Muscle layer of colon (tissue), 2 donors: ENCODE results near the gene GRK7.
"Not testable (repeated sequence)": the region's sequence is repeated elsewhere in the genome, so short reads cannot be mapped to it uniquely, and the experiment has no call there.

ENCODE experiments used
- H3K27ac ChIP-seq: one replicate; pipeline ENCODE4 v1.7.0; 2013; ENCODE audit warnings: low read depth, mild to moderate bottlenecking, low read length, moderate library complexity
- H3K27me3 ChIP-seq, 2 donors: one replicate each; pipeline ENCODE4 v1.7.0; 2013; ENCODE audit warnings: low read length in 2 of 2, mild to moderate bottlenecking in 2 of 2; ENCODE audit not compliant: insufficient read depth in 2 of 2, control insufficient read depth in 1 of 2
- H3K36me3 ChIP-seq: one replicate; pipeline ENCODE4 v1.7.0; 2013; ENCODE audit warnings: mild to moderate bottlenecking, low read length; ENCODE audit not compliant: insufficient read depth
- H3K4me1 ChIP-seq: one replicate; pipeline ENCODE4 v1.7.0; 2013; ENCODE audit warnings: mild to moderate bottlenecking, low read length; ENCODE audit not compliant: insufficient read depth
- H3K4me3 ChIP-seq, 2 donors: one replicate each; pipeline ENCODE4 v1.7.0; 2013; ENCODE audit warnings: low read length in 2 of 2, low read depth in 1 of 2, mild to moderate bottlenecking in 1 of 2, moderate library complexity in 1 of 2
- H3K9ac ChIP-seq: one replicate; pipeline ENCODE4 v1.7.0; 2013; ENCODE audit warnings: low read length
- H3K9me3 ChIP-seq: one replicate; pipeline ENCODE4 v1.7.0; 2013; ENCODE audit warnings: mild to moderate bottlenecking, low read length
- donor health status: abdominal sarcoma.
- donor health status: Adenocarcinoma of cecum.

Gene GRK7

GRCh38 chr3:141784096-141784495 is 20.9 kb downstream of the GRK7 start:
- H3K9me3 ChIP-seq: no peaks in the 10 kb centered on the region
- no peak overlapping the region for H3K9ac ChIP-seq
- H3K27ac ChIP-seq: no peak overlapping the region
- no peak overlapping the region for H3K4me3 ChIP-seq
- H3K36me3 ChIP-seq: no peaks in the 10 kb centered on the region
- H3K27me3 ChIP-seq: no peaks in the 10 kb centered on the region
- no peaks in the 10 kb centered on the region for H3K4me1 ChIP-seq

- Histone ChIP-seq H3K4me1 (no peaks in the 10 kb centered on the region), H3K4me3 (no peak overlapping the region), H3K36me3 (no peaks in the 10 kb centered on the region), H3K9ac (no peak overlapping the region), H3K27ac (no peak overlapping the region), H3K27me3 (no peaks in the 10 kb centered on the region), H3K9me3 (no peaks in the 10 kb centered on the region)
These were observed 21.3 kb downstream of the GRK7 start for GRCh38 chr3:141784531-141784930.

- no peaks in the 10 kb centered on the region for H3K36me3 ChIP-seq
- H3K27ac ChIP-seq: no peak overlapping the region
- H3K9me3 ChIP-seq: no peaks in the 10 kb centered on the region
- H3K4me3 ChIP-seq: no peak overlapping the region
- no peaks in the 10 kb centered on the region for H3K4me1 ChIP-seq
- no peaks in the 10 kb centered on the region for H3K27me3 ChIP-seq
- H3K9ac ChIP-seq: no peak overlapping the region
These were observed 24.9 kb downstream of the GRK7 start for GRCh38 chr3:141788149-141788548.

- not testable (repeated sequence) for H3K9ac ChIP-seq, H3K36me3 ChIP-seq, H3K4me3 ChIP-seq, H3K9me3 ChIP-seq, H3K27me3 ChIP-seq, H3K4me1 ChIP-seq, H3K27ac ChIP-seq
These were observed 25.5 kb downstream of the GRK7 start for GRCh38 chr3:141788750-141789149.

GRCh38 chr3:141789281-141789680 is 26.1 kb downstream of the GRK7 start:
- Histone ChIP-seq H3K27me3 (no peaks in the 10 kb centered on the region), H3K9ac (no peak overlapping the region)

GRCh38 chr3:141790171-141790570 is 27.0 kb downstream of the GRK7 start:
- Histone ChIP-seq H3K27me3 (no peaks in the 10 kb centered on the region), H3K4me1 (no peaks in the 10 kb centered on the region), H3K9me3 (no peaks in the 10 kb centered on the region)

More at GRCh38 chr3:141789281-141789680, 26.1 kb downstream of the GRK7 start:
- H3K4me1 ChIP-seq: no peaks in the 10 kb centered on the region
- no peaks in the 10 kb centered on the region for H3K36me3 ChIP-seq
- H3K4me3 ChIP-seq: no peak overlapping the region
- H3K9me3 ChIP-seq: no peaks in the 10 kb centered on the region
- no peak overlapping the region for H3K27ac ChIP-seq

DNA sequence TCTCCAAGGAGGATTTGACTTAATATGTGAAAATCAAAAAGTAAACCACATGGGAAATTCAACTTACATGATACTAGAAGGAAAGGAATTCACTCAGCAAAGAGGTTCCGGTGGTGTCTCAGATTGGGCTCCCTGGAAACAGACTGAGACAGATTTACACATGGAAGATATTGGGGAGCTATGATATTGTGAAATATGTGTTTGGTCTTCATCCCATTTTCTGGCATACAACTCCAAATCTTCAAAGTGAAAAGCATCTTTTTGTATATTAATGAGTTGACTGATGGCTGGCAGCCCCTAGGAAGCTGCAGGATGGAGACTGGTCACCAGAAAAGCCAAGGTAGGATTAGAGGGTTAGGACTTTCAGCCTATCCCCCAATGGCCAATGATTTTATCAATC is 29.3 kb downstream of the GRK7 start:
- no peaks in the 10 kb centered on the region for H3K9me3 ChIP-seq
- H3K36me3 ChIP-seq: no peaks in the 10 kb centered on the region
- no peak overlapping the region for H3K27ac ChIP-seq
- H3K4me1 ChIP-seq: peaks cover 15% of the 10 kb centered on the region
- no peak overlapping the region for H3K4me3 ChIP-seq
- H3K27me3 ChIP-seq: no peaks in the 10 kb centered on the region
- H3K9ac ChIP-seq: no peak overlapping the region

More at GRCh38 chr3:141790171-141790570, 27.0 kb downstream of the GRK7 start:
- Histone ChIP-seq H3K27ac (no peak overlapping the region), H3K36me3 (no peaks in the 10 kb centered on the region), H3K4me3 (no peak overlapping the region), H3K9ac (no peak overlapping the region)

DNA sequence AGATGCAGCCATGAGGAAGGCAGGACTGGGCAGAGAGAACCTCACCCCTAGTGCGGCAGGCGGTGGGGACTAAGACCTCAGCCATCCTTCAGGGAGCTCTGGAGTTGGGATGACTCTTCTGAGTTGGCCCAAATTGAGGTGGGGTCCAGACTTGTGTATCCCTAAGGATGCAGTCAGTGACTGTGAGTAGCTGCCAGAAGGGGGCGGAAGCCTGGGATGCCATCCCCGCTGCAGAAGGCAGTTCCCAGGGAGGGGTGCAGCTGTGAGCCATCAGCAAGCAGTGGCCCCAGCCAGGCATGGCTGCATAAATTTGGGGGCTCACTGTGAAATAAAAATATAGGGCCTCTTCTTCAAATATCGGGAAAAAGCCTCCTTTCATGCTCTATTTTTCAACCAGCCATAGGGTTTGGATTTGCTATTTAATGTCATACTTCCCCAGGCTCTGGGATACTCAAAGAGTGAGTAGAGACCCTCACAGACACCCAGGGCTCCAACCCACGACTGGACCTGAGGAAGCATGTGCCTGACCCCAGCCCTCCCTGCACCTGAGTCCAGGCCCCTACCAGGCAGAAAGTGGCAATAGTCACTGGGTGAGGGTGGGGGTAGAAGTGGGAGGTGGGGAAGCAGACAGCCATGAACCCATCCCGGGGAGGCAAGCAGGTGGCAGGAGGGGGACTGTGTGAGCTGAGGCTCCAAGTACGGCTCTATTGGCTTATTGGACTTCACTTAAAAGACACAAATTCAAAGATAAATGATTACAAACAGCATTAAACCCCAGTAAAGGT is 30.5 kb downstream of the GRK7 start:
- Histone ChIP-seq H3K27ac (no peak overlapping the region), H3K4me3 (no peak overlapping the region), H3K9ac (no peak overlapping the region), H3K9me3 (no peaks in the 10 kb centered on the region), H3K4me1 (peaks cover 27% of the 10 kb centered on the region), H3K27me3 (no peaks in the 10 kb centered on the region), H3K36me3 (no peaks in the 10 kb centered on the region)

DNA sequence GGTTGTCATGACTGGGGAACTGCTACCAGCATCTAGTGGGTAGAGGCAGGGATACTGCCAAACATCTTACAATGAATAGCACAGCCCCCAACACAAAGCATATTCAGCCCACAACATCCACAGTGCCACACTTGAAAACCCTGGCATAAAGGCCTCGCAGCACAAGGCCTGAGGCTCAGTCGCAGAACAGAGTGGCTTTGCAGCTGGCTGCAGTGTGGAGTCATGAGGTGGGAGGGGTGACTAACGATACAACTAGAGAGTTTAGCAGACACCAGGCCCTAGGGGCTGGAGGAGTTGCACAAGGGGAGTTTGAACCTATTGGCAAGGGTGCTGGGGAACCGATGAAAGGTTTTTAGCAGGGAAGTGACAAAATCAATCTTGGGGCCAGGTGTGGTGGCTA is 32.1 kb downstream of the GRK7 start:
- H3K36me3 ChIP-seq: no peaks in the 10 kb centered on the region
- H3K9ac ChIP-seq: no peak overlapping the region
- H3K27me3 ChIP-seq: no peaks in the 10 kb centered on the region
- H3K9me3 ChIP-seq: no peaks in the 10 kb centered on the region
- H3K4me1 ChIP-seq: peaks cover 41% of the 10 kb centered on the region
- no peak overlapping the region for H3K27ac ChIP-seq
- H3K4me3 ChIP-seq: no peak overlapping the region

DNA sequence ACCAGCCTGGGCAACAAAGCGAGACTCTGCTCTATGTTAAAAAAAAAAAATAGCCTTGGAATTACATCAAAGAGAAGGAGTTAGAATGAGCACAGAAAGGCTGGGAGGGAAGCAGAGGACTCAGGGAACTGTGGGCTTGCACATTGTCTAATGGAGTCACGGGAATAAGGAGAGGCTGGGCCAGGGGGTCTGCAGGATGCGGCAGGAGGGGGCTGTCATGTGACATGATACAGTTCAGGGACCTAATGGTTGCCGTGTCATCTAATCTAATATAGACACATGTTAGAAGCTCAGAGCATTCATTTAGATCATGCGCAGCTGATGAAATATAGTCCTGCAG is 32.5 kb downstream of the GRK7 start:
- Histone ChIP-seq H3K4me3 (no peak overlapping the region), H3K27ac (no peak overlapping the region), H3K9ac (no peak overlapping the region), H3K27me3 (no peaks in the 10 kb centered on the region), H3K9me3 (no peaks in the 10 kb centered on the region), H3K36me3 (no peaks in the 10 kb centered on the region), H3K4me1 (peaks cover 41% of the 10 kb centered on the region)

DNA sequence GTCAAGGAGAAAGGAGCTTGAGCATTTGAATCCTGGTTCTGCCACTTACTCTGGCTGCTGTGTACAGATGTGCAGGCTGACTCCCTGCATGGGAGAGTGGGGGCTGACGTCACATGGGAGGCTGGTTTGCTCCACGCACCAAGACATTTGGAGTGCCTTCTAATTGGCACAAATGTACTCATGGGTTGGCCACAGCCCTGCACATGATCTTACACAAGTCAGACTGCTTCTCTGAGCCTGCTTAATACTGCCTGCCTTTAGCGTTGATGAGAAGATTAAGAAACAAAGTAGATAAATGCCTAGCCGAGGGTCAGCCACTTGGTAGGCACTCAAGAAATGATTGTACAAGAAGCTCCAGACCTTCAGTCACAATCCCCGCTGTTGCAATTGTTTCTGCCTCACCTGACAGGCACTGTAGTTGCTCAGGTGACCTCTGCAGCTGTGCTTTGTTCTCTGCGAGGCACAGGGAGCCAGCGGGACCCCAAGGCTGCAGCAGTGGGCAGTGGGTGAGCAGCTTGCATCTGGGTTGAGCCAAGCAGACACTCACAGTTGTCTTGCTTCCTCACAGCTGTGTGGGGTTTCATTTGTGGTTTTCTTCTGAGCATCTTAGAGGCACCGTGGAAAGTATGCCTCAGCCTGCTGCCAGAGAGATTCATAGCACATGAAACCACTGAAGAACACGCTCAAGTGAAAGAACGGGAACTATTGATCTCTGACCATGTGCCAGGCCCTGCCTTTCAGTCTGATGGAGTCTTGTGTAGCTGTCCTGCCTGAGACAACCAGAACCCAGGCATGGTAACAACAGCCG is 33.1 kb downstream of the GRK7 start:
- Histone ChIP-seq H3K4me3 (peak overlapping the region in 1 of 2 donors; percentile 53), H3K27ac (peak overlapping the region; percentile 90), H3K36me3 (no peaks in the 10 kb centered on the region), H3K9me3 (no peaks in the 10 kb centered on the region), H3K9ac (no peak overlapping the region), H3K4me1 (peaks cover 41% of the 10 kb centered on the region), H3K27me3 (no peaks in the 10 kb centered on the region)
